ENCODE measurements around the gene UPK3A. TPM values are rescaled to one million over a fixed set of nuclear protein-coding genes. Genes with fewer than 3 reads are reported as not detected.
"Not testable (repeated sequence)": the region's sequence is repeated elsewhere in the genome, so short reads cannot be mapped to it uniquely, and the experiment has no call there.

UPK3A gene
- total and polyA plus RNA-seq, 2 of the 8 experiments (the other 6 are each of a cell fraction or from before 2014, with no cell fraction given): 0.35 to 1.7 TPM

- TF ChIP-seq, protein P1, sequence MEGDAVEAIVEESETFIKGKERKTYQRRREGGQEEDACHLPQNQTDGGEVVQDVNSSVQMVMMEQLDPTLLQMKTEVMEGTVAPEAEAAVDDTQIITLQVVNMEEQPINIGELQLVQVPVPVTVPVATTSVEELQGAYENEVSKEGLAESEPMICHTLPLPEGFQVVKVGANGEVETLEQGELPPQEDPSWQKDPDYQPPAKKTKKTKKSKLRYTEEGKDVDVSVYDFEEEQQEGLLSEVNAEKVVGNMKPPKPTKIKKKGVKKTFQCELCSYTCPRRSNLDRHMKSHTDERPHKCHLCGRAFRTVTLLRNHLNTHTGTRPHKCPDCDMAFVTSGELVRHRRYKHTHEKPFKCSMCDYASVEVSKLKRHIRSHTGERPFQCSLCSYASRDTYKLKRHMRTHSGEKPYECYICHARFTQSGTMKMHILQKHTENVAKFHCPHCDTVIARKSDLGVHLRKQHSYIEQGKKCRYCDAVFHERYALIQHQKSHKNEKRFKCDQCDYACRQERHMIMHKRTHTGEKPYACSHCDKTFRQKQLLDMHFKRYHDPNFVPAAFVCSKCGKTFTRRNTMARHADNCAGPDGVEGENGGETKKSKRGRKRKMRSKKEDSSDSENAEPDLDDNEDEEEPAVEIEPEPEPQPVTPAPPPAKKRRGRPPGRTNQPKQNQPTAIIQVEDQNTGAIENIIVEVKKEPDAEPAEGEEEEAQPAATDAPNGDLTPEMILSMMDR (IDR thresholded peaks at IDR 0.05; ENCODE audit: control extremely low read depth in 1 of 3, insufficient read depth in 1 of 3, low read depth in 1 of 3, low read length in 3 of 3): no peak
- TF ChIP-seq RFX5 (IDR thresholded peaks at IDR 0.05; ENCODE audit: borderline replicate concordance, low read depth, low read length) (no peak), SP1 (IDR thresholded peaks at IDR 0.05; ENCODE audit: low read depth, low read length) (no peak), E2F6 (IDR thresholded peaks at IDR 0.05) (no peak), TAF7 (optimal IDR thresholded peaks at IDR 0.05; ENCODE audit: borderline replicate concordance, low read depth, low read length) (no peak), TAF1 (IDR thresholded peaks at IDR 0.05; ENCODE audit: low read depth, low read length) (no peak), RNF2 (IDR thresholded peaks at IDR 0.05; ENCODE audit: borderline replicate concordance, low read depth, low read length, missing control alignments, poor library complexity, severe bottlenecking) (no peak), SAP30 (IDR thresholded peaks at IDR 0.05; ENCODE audit: insufficient read depth, insufficient replicate concordance, low read length) (no peak)
Observed at GRCh38 chr22:45254789-45255278, 29.9 kb upstream of the UPK3A start (continued).

GRCh38 chr22:45257941-45258340 lies 26.8 kb upstream of the UPK3A start:
- H2BK12ac ChIP-seq (ENCODE audit: low read depth, low read length); H2BK20ac ChIP-seq (ENCODE audit: low read length); H3K36me3 ChIP-seq (ENCODE audit: control insufficient read depth in 2 of 4, insufficient read depth in 4 of 4, low read length in 3 of 4); FAIRE-seq; H3K9ac ChIP-seq (replicated peaks in 1 of 4; ENCODE audit: extremely low read depth in 1 of 4, low read depth in 3 of 4, low read length in 3 of 4); H3K4ac ChIP-seq (replicated peaks; ENCODE audit: insufficient read length, low read depth, low read length); CTCF ChIA-PET (ENCODE audit: partially characterized antibody); H3K4me3 ChIP-seq (ENCODE audit: extremely low read depth in 1 of 4, insufficient read depth in 2 of 4, low read depth in 3 of 4, low read length in 4 of 4); H3K79me2 ChIP-seq (ENCODE audit: control insufficient read depth in 1 of 2, insufficient read depth in 2 of 2, low read length in 2 of 2); H4K8ac ChIP-seq (ENCODE audit: extremely low read depth, insufficient read depth, low read length); H3K23ac ChIP-seq (ENCODE audit: insufficient read length); H2AK5ac ChIP-seq (ENCODE audit: low read depth, low read length); H3K27me3 ChIP-seq (replicated peaks in 1 of 4; ENCODE audit: control insufficient read depth in 3 of 4, extremely low read depth in 1 of 4, insufficient read depth in 3 of 4, low read length in 3 of 4); H3K4me1 ChIP-seq (replicated peaks in 1 of 4; ENCODE audit: control insufficient read depth in 3 of 4, insufficient read depth in 4 of 4, low read length in 3 of 4); H2BK5ac ChIP-seq (ENCODE audit: low read depth, low read length); H4K20me1 ChIP-seq (replicated peaks in 1 of 2; ENCODE audit: control insufficient read depth in 1 of 2, insufficient read depth in 2 of 2, low read length in 2 of 2); H4K5ac ChIP-seq (ENCODE audit: insufficient read length, low read depth, low read length); H3K4me2 ChIP-seq (ENCODE audit: insufficient read depth in 1 of 2, low read depth in 2 of 2, low read length in 2 of 2); H2BK15ac ChIP-seq (ENCODE audit: low read length); POLR2A ChIA-PET (ENCODE audit: partially characterized antibody); H3K79me1 ChIP-seq (ENCODE audit: low read depth, low read length); H4K91ac ChIP-seq (replicated peaks; ENCODE audit: insufficient read length, low read length); H3K9me3 ChIP-seq (ENCODE audit: insufficient read depth in 2 of 2, low read depth in 1 of 2, low read length in 1 of 2); H3K23me2 ChIP-seq (ENCODE audit: low read depth, low read length); H3K56ac ChIP-seq (replicated peaks; ENCODE audit: insufficient read length, low read depth, low read length); H3K14ac ChIP-seq (ENCODE audit: insufficient read length); H2BK120ac ChIP-seq (replicated peaks; ENCODE audit: low read depth, low read length); H2AFZ ChIP-seq (ENCODE audit: low read length); H3K27ac ChIP-seq (ENCODE audit: low read depth, low read length); H3K18ac ChIP-seq (ENCODE audit: extremely low read depth, low read length); DNase-seq (ENCODE audit: low read depth in 1 of 2, low spot score in 2 of 2): not testable (repeated sequence)
- WGBS, 2 experiments (ENCODE audit: extremely low coverage in 1 of 2, insufficient coverage in 1 of 2, insufficient read length in 1 of 2, insufficient replicate concordance in 2 of 2, low coverage in 1 of 2, low lambda C conversion rate in 2 of 2, missing lambda C conversion rate in 1 of 2): 81% methylated on average over 4 of the region's 4 CpGs; no CpG with 5 or more reads in 1 of the 2 experiments
